ENCODE data around the gene LRRC37B. TPM values are rescaled to one million over a fixed set of nuclear protein-coding genes. Genes with fewer than 3 reads are reported as not detected.

The LRRC37B gene
- total RNA-seq, 1 donor from 2014 or later = 18.9 TPM

- H3K27ac Mint-ChIP-seq (ENCODE audit: unreplicated experiment) = no peak overlapping the region
- no peaks in the 10 kb centered on the region for H3K27me3 Mint-ChIP-seq (ENCODE audit: unreplicated experiment)
- no peak overlapping the region for H3K4me3 Mint-ChIP-seq (ENCODE audit: unreplicated experiment)
- TF ChIP-seq, protein P1, sequence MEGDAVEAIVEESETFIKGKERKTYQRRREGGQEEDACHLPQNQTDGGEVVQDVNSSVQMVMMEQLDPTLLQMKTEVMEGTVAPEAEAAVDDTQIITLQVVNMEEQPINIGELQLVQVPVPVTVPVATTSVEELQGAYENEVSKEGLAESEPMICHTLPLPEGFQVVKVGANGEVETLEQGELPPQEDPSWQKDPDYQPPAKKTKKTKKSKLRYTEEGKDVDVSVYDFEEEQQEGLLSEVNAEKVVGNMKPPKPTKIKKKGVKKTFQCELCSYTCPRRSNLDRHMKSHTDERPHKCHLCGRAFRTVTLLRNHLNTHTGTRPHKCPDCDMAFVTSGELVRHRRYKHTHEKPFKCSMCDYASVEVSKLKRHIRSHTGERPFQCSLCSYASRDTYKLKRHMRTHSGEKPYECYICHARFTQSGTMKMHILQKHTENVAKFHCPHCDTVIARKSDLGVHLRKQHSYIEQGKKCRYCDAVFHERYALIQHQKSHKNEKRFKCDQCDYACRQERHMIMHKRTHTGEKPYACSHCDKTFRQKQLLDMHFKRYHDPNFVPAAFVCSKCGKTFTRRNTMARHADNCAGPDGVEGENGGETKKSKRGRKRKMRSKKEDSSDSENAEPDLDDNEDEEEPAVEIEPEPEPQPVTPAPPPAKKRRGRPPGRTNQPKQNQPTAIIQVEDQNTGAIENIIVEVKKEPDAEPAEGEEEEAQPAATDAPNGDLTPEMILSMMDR (IDR thresholded peaks at IDR 0.05) = no peak
- no peak for DNase-seq (ENCODE audit: extremely low spot score, unreplicated experiment)
- no peaks in the 10 kb centered on the region for H3K9me3 Mint-ChIP-seq (ENCODE audit: unreplicated experiment)
- H3K4me1 Mint-ChIP-seq (ENCODE audit: unreplicated experiment) = no peaks in the 10 kb centered on the region
- H3K36me3 Mint-ChIP-seq (ENCODE audit: unreplicated experiment) = peaks cover 44% of the 10 kb centered on the region
These were observed 10.2 kb upstream of the LRRC37B start for GRCh38 chr17:31997005-31997404.

GRCh38 chr17:32007463-32008298, 498 bp downstream of the LRRC37B start:
- peaks cover 7% of the 10 kb centered on the region for H3K36me3 Mint-ChIP-seq (ENCODE audit: unreplicated experiment)
- H3K27me3 Mint-ChIP-seq (ENCODE audit: unreplicated experiment) = no peaks in the 10 kb centered on the region
- TF ChIP-seq, protein P1 (IDR thresholded peaks at IDR 0.05) = no peak

GRCh38 chr17:32009262-32009542, 2.0 kb downstream of the LRRC37B start:
- TF ChIP-seq, protein P1 (IDR thresholded peaks at IDR 0.05) = no peak
- Mint-ChIP-seq H3K4me1 (ENCODE audit: unreplicated experiment) (peaks cover 21% of the 10 kb centered on the region), H3K9me3 (ENCODE audit: unreplicated experiment) (peaks cover 5% of the 10 kb centered on the region), H3K27me3 (ENCODE audit: unreplicated experiment) (no peaks in the 10 kb centered on the region), H3K36me3 (ENCODE audit: unreplicated experiment) (peaks cover 9% of the 10 kb centered on the region), H3K4me3 (ENCODE audit: unreplicated experiment) (peak overlapping the region; percentile 85), H3K27ac (ENCODE audit: unreplicated experiment) (no peak overlapping the region)
- no peak for DNase-seq (ENCODE audit: extremely low spot score, unreplicated experiment)

More at GRCh38 chr17:32007463-32008298, 498 bp downstream of the LRRC37B start:
- Mint-ChIP-seq H3K4me1 (ENCODE audit: unreplicated experiment) (peaks cover 21% of the 10 kb centered on the region), H3K27ac (ENCODE audit: unreplicated experiment) (peak overlapping the region; percentile 49), H3K9me3 (ENCODE audit: unreplicated experiment) (no peaks in the 10 kb centered on the region), H3K4me3 (ENCODE audit: unreplicated experiment) (peak overlapping the region; percentile 85)
- DNase-seq (ENCODE audit: extremely low spot score, unreplicated experiment) = no peak

DNA sequence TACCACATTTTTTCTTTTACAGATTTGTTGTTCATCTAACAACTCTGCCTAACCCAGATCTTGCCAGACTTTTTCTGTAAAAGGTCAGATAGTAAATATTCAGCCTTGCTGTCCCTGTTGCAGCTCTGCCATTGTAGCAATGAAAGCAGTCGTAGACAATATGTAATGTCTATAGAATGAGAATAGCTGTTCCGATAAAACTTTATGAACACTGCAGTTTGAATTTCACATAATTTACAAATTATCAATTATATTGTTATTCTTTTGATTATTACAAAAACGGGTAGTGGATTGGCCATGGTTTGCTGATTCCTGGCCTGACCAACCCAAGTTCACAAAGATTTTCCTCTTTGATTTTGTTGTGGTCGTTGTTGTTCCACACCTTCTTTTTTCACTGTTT, 2.9 kb downstream of the LRRC37B start:
- no peak overlapping the region for H3K27ac Mint-ChIP-seq (ENCODE audit: unreplicated experiment)
- no peaks in the 10 kb centered on the region for H3K27me3 Mint-ChIP-seq (ENCODE audit: unreplicated experiment)
- H3K36me3 Mint-ChIP-seq (ENCODE audit: unreplicated experiment) = peaks cover 11% of the 10 kb centered on the region
- H3K4me3 Mint-ChIP-seq (ENCODE audit: unreplicated experiment) = peak overlapping the region; percentile 0
- TF ChIP-seq, protein P1 (IDR thresholded peaks at IDR 0.05) = no peak
- H3K4me1 Mint-ChIP-seq (ENCODE audit: unreplicated experiment) = peaks cover 21% of the 10 kb centered on the region
- DNase-seq (ENCODE audit: extremely low spot score, unreplicated experiment) = no peak
- H3K9me3 Mint-ChIP-seq (ENCODE audit: unreplicated experiment) = peaks cover 6% of the 10 kb centered on the region

DNA sequence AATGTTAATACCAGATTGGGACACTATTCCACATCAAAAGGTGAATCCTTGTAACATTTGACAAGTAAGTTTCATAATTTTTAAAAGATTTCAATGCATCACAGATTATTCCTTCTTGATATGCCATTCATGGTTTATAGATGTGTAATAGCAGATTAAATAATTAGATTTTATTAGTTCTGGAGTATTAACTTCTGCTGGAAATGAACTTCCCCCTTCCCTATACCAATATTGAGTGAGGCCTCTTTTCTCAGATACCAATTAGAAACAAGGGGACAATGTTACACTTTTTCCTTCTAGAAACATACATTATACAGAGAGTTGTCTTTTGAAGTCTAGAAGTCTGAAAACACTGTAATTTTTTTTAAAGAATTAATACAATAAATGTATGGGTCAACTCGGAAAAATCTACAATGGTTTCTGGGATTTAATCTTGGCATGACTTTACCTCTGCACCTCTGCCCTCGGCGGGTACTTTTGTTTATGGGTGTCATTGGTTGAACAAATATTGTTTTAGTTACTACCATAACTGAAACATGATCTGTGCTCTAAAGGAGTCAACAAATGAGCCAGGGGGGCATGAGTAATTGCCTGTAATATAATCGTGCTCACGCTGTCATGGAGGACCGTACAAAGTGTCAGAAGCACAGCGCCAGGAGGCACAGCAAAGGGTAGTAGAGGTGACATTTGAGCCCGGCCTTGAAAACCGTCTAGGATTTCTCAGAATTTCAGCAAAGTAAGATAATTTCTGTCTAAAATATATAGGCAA, 8.2 kb downstream of the LRRC37B start:
- DNase-seq (ENCODE audit: extremely low spot score, unreplicated experiment) = no peak
- no peak overlapping the region for H3K4me3 Mint-ChIP-seq (ENCODE audit: unreplicated experiment)
- H3K27me3 Mint-ChIP-seq (ENCODE audit: unreplicated experiment) = no peaks in the 10 kb centered on the region
- H3K4me1 Mint-ChIP-seq (ENCODE audit: unreplicated experiment) = peaks cover 7% of the 10 kb centered on the region
- H3K9me3 Mint-ChIP-seq (ENCODE audit: unreplicated experiment) = peaks cover 6% of the 10 kb centered on the region
- no peak overlapping the region for H3K27ac Mint-ChIP-seq (ENCODE audit: unreplicated experiment)
- peaks cover 8% of the 10 kb centered on the region for H3K36me3 Mint-ChIP-seq (ENCODE audit: unreplicated experiment)
- TF ChIP-seq, protein P1 (IDR thresholded peaks at IDR 0.05) = no peak
